IMR-90 (cell line): ENCODE results near the gene CLDN34.

Experiments used
- CEBPB ChIP-seq: IDR thresholded peaks from 2 replicates; pipeline ENCODE4 v1.6.1; 2012; ENCODE audit warnings: low read depth, low read length, improper control_type of control experiment
- CHD1 ChIP-seq: IDR thresholded peaks from 2 replicates; pipeline ENCODE4 v1.6.1; 2012; ENCODE audit warnings: low read depth, low read length, improper control_type of control experiment
- CTCF ChIP-seq: conservative IDR thresholded peaks from 2 replicates; pipeline ENCODE4 v1.5.1; 2012; ENCODE audit warnings: mild to moderate bottlenecking, low read depth, low read length, improper control_type of control experiment
- ELK1 ChIP-seq: fragments of 150-350 bp; IDR thresholded peaks from 2 replicates; pipeline ENCODE4 v1.6.1; 2016; ENCODE audit warnings: low read depth, mild to moderate bottlenecking, low read length, moderate library complexity, borderline replicate concordance
- MAZ ChIP-seq: IDR thresholded peaks from 2 replicates; pipeline ENCODE4 v1.6.1; 2012; ENCODE audit warnings: low read depth, mild to moderate bottlenecking, low read length, improper control_type of control experiment, moderate library complexity, borderline replicate concordance
- POLR2A ChIP-seq: IDR thresholded peaks from 2 replicates; pipeline ENCODE4 v1.6.1; 2012; ENCODE audit warnings: mild to moderate bottlenecking, low read depth, low read length
- RFX5 ChIP-seq: IDR thresholded peaks from 2 replicates; pipeline ENCODE4 v1.8.0; 2012; ENCODE audit warnings: low read depth, mild to moderate bottlenecking, low read length, moderate library complexity

GRCh38 chrX:9988762-9989161 is 21.6 kb downstream of the CLDN34 start:
- TF ChIP-seq CTCF (peak; percentile 50), ELK1 (no peak), CHD1 (no peak), CEBPB (no peak), MAZ (no peak), POLR2A (no peak), RFX5 (no peak)
